Adrenal gland (tissue), 5 donors: ENCODE results near the gene ARHGEF4.

Source experiments
- POLR2A ChIP-seq, 2 donors: fragments of 450-650 bp; IDR thresholded peaks; one replicate each; pipeline ENCODE4 v1.6.1; 2017; ENCODE audit warnings: antibody characterized with exemption in 2 of 2, mild to moderate bottlenecking in 2 of 2, moderate library complexity in 1 of 2
- TF ChIP-seq, protein P1 (sequence below), 6 experiments: fragments of 450-650 bp in 4 of 6; fragments of 200-600 bp in 2 of 6; sonication (generic) in 1 of 6; IDR thresholded peaks; 1 replicate in 5 of 6; 2 replicates in 1 of 6; pipeline versions ENCODE4 v1.5.1 to v1.8.0; 2016 to 2021; ENCODE audit warnings: antibody characterized with exemption in 6 of 6, mild to moderate bottlenecking in 2 of 6, moderate library complexity in 1 of 6
- donor health status: DM: no; HTN: no; CAD: no.

DNA sequence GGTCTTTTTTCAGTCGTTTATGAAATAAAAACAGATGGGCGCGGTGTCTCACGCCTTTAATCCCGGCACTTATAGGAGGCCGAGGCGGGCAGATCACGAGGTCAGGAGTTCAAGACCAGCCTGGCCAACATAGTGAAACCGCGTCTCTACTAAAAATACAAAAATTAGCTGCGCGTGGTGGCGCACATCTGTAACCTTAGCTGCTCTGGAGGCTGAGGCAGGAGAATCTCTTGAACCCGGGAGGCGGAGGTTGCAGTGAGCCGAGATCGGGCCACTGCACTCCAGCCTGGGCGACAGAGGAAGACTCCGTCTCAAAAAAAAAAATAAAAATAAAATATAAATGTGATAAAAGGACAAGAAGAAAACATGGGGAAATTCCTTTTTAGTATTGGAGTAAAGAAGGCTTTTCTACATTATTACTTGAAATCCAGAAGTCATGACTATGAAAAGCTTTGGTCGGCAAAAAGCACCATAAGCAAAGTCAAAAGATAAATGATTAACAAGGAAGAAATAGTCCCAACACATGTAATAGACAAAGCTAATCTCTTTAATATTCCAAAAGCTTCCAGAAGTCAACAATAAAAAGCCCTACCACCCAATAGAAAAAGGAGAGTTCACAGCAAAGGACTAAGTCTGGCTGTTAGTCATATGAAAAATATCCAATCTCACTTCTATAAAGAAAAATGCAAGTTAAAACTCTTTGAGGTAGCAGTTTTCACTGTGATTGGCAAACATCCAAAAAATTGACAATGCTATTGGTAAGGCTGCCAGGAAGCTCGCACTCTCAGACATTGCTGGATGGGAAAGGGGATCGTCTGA, 258.0 kb downstream of the ARHGEF4 start:
- TF ChIP-seq, protein P1, sequence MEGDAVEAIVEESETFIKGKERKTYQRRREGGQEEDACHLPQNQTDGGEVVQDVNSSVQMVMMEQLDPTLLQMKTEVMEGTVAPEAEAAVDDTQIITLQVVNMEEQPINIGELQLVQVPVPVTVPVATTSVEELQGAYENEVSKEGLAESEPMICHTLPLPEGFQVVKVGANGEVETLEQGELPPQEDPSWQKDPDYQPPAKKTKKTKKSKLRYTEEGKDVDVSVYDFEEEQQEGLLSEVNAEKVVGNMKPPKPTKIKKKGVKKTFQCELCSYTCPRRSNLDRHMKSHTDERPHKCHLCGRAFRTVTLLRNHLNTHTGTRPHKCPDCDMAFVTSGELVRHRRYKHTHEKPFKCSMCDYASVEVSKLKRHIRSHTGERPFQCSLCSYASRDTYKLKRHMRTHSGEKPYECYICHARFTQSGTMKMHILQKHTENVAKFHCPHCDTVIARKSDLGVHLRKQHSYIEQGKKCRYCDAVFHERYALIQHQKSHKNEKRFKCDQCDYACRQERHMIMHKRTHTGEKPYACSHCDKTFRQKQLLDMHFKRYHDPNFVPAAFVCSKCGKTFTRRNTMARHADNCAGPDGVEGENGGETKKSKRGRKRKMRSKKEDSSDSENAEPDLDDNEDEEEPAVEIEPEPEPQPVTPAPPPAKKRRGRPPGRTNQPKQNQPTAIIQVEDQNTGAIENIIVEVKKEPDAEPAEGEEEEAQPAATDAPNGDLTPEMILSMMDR (IDR thresholded peaks at IDR 0.05): no peak
- TF ChIP-seq POLR2A (IDR thresholded peaks at IDR 0.05): no peak
